ENCODE results near the gene NDUFS8. TPM values are rescaled to one million over a fixed set of nuclear protein-coding genes. Genes with fewer than 3 reads are reported as not detected.

Gene NDUFS8
- total RNA-seq, 1 experiment from 2014 or later = 221 TPM

DNA sequence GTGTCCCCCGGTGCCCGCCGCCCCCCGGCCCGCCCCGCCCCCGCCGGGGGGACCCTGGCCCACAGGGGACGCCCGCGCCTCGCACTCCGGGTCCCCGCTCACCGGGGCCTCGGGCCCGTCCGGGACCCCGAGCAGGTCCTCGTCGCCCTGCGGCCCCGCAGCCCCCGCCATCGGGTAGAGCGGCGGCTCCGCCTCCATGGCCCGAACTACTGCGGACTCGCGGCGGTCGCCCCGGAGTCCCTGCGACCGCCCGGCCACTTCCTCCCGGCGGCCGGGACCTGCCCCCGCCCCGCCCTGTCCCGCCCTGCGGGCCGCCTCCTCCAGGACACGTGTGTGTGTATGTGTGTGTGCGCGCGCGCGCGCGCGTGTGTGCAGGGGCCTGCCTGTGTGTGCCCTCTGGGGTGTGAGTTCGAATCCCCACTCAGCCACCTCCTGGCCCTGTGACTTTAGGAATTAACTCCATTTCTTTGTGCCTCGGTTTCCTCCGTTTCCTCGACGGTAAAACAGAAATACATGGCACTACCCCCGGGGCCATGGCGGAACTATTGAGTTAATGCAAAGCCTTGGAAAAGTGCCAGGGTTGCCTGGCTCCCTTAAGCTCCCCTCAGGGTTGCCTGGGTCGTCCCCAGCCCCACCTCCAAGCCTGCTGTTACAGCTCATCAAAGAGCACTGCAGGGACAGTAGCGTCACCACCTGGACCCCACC is 26.5 kb upstream of the NDUFS8 start, which contains the start of gene UNC93B1 (continued):
- TF ChIP-seq ZNF138 (CRISPR knock-in tag; conservative IDR thresholded peaks at IDR 0.05) (no peak), JAZF1 (CRISPR knock-in tag; IDR thresholded peaks at IDR 0.05) (no peak), NFE2L1 (CRISPR knock-in tag; IDR thresholded peaks at IDR 0.05) (no peak), NR3C1 (CRISPR knock-in tag; conservative IDR thresholded peaks at IDR 0.05; ENCODE audit: low read depth) (no peak), SMAD4 (CRISPR knock-in tag; IDR thresholded peaks at IDR 0.05) (no peak), ATF1 (CRISPR knock-in tag; IDR thresholded peaks at IDR 0.05) (no peak), GRHL2 (CRISPR knock-in tag; IDR thresholded peaks at IDR 0.05; ENCODE audit: insufficient replicate concordance, severe bottlenecking) (no peak), ZNF396 (CRISPR knock-in tag; IDR thresholded peaks at IDR 0.05; ENCODE audit: borderline replicate concordance) (no peak), ZBTB21 (CRISPR knock-in tag; IDR thresholded peaks at IDR 0.05; ENCODE audit: borderline replicate concordance) (no peak)
- TF ChIP-seq, protein P1, sequence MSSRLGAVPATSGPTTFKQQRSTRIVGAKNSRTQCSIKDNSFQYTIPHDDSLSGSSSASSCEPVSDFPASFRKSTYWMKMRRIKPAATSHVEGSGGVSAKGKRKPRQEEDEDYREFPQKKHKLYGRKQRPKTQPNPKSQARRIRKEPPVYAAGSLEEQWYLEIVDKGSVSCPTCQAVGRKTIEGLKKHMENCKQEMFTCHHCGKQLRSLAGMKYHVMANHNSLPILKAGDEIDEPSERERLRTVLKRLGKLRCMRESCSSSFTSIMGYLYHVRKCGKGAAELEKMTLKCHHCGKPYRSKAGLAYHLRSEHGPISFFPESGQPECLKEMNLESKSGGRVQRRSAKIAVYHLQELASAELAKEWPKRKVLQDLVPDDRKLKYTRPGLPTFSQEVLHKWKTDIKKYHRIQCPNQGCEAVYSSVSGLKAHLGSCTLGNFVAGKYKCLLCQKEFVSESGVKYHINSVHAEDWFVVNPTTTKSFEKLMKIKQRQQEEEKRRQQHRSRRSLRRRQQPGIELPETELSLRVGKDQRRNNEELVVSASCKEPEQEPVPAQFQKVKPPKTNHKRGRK (CRISPR knock-in tag; IDR thresholded peaks at IDR 0.05; ENCODE audit: borderline replicate concordance) = no peak
- TF ChIP-seq, protein P2, sequence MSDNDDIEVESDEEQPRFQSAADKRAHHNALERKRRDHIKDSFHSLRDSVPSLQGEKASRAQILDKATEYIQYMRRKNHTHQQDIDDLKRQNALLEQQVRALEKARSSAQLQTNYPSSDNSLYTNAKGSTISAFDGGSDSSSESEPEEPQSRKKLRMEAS (CRISPR knock-in tag; IDR thresholded peaks at IDR 0.05) = peak; percentile 70
- TF ChIP-seq, protein P3, sequence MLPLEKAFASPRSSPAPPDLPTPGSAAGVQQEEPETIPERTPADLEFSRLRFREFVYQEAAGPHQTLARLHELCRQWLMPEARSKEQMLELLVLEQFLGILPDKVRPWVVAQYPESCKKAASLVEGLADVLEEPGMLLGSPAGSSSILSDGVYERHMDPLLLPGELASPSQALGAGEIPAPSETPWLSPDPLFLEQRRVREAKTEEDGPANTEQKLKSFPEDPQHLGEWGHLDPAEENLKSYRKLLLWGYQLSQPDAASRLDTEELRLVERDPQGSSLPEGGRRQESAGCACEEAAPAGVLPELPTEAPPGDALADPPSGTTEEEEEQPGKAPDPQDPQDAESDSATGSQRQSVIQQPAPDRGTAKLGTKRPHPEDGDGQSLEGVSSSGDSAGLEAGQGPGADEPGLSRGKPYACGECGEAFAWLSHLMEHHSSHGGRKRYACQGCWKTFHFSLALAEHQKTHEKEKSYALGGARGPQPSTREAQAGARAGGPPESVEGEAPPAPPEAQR (CRISPR knock-in tag; IDR thresholded peaks at IDR 0.05) = no peak
- TF ChIP-seq, protein P4, sequence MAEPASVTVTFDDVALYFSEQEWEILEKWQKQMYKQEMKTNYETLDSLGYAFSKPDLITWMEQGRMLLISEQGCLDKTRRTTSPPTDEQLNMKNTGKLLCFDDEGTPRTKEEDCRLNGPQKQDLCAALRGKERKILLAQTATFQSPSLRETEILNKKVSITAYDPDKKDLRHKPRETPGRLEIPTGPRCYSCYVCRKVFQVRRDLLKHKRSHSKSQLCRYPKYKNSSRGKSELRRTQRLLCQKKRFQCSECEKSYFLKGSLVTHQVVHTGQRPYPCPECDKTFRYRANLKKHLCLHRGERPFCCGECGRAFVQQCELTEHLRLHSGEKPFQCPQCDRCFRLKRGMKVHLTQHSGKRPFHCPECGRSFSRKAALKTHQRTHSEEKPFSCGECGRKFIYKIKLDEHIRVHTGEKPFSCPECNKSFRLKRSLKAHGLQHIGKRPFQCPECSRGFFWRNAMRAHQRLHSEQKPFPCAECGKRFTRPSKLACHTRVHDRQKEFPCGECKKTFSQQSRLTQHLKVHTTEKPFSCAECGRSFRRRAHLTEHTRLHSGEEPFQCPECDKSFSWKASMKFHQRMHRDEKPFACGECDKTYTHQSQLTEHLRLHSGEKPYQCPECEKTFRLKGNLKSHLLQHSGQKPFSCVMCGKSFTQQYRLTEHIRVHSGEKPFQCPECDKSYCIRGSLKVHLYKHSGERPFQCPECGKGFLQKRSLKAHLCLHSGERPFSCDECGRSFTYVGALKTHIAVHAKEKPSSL (CRISPR knock-in tag; conservative IDR thresholded peaks at IDR 0.05) = no peak
- TF ChIP-seq, protein P5, sequence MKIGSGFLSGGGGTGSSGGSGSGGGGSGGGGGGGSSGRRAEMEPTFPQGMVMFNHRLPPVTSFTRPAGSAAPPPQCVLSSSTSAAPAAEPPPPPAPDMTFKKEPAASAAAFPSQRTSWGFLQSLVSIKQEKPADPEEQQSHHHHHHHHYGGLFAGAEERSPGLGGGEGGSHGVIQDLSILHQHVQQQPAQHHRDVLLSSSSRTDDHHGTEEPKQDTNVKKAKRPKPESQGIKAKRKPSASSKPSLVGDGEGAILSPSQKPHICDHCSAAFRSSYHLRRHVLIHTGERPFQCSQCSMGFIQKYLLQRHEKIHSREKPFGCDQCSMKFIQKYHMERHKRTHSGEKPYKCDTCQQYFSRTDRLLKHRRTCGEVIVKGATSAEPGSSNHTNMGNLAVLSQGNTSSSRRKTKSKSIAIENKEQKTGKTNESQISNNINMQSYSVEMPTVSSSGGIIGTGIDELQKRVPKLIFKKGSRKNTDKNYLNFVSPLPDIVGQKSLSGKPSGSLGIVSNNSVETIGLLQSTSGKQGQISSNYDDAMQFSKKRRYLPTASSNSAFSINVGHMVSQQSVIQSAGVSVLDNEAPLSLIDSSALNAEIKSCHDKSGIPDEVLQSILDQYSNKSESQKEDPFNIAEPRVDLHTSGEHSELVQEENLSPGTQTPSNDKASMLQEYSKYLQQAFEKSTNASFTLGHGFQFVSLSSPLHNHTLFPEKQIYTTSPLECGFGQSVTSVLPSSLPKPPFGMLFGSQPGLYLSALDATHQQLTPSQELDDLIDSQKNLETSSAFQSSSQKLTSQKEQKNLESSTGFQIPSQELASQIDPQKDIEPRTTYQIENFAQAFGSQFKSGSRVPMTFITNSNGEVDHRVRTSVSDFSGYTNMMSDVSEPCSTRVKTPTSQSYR (CRISPR knock-in tag; IDR thresholded peaks at IDR 0.05) = no peak
- TF ChIP-seq, protein P6, sequence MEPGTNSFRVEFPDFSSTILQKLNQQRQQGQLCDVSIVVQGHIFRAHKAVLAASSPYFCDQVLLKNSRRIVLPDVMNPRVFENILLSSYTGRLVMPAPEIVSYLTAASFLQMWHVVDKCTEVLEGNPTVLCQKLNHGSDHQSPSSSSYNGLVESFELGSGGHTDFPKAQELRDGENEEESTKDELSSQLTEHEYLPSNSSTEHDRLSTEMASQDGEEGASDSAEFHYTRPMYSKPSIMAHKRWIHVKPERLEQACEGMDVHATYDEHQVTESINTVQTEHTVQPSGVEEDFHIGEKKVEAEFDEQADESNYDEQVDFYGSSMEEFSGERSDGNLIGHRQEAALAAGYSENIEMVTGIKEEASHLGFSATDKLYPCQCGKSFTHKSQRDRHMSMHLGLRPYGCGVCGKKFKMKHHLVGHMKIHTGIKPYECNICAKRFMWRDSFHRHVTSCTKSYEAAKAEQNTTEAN (CRISPR knock-in tag; IDR thresholded peaks at IDR 0.05) = 0 out of 2 replicates have a peak, but pooled peaks have one; percentile 85
- TF ChIP-seq, protein P7, sequence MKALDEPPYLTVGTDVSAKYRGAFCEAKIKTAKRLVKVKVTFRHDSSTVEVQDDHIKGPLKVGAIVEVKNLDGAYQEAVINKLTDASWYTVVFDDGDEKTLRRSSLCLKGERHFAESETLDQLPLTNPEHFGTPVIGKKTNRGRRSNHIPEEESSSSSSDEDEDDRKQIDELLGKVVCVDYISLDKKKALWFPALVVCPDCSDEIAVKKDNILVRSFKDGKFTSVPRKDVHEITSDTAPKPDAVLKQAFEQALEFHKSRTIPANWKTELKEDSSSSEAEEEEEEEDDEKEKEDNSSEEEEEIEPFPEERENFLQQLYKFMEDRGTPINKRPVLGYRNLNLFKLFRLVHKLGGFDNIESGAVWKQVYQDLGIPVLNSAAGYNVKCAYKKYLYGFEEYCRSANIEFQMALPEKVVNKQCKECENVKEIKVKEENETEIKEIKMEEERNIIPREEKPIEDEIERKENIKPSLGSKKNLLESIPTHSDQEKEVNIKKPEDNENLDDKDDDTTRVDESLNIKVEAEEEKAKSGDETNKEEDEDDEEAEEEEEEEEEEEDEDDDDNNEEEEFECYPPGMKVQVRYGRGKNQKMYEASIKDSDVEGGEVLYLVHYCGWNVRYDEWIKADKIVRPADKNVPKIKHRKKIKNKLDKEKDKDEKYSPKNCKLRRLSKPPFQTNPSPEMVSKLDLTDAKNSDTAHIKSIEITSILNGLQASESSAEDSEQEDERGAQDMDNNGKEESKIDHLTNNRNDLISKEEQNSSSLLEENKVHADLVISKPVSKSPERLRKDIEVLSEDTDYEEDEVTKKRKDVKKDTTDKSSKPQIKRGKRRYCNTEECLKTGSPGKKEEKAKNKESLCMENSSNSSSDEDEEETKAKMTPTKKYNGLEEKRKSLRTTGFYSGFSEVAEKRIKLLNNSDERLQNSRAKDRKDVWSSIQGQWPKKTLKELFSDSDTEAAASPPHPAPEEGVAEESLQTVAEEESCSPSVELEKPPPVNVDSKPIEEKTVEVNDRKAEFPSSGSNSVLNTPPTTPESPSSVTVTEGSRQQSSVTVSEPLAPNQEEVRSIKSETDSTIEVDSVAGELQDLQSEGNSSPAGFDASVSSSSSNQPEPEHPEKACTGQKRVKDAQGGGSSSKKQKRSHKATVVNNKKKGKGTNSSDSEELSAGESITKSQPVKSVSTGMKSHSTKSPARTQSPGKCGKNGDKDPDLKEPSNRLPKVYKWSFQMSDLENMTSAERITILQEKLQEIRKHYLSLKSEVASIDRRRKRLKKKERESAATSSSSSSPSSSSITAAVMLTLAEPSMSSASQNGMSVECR (CRISPR knock-in tag; IDR thresholded peaks at IDR 0.05; ENCODE audit: borderline replicate concordance) = no peak; the same call in 1 of the 2 replicates
- TF ChIP-seq, protein P8, sequence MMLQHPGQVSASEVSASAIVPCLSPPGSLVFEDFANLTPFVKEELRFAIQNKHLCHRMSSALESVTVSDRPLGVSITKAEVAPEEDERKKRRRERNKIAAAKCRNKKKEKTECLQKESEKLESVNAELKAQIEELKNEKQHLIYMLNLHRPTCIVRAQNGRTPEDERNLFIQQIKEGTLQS (CRISPR knock-in tag; conservative IDR thresholded peaks at IDR 0.05) = no peak
- TF ChIP-seq, protein P9, sequence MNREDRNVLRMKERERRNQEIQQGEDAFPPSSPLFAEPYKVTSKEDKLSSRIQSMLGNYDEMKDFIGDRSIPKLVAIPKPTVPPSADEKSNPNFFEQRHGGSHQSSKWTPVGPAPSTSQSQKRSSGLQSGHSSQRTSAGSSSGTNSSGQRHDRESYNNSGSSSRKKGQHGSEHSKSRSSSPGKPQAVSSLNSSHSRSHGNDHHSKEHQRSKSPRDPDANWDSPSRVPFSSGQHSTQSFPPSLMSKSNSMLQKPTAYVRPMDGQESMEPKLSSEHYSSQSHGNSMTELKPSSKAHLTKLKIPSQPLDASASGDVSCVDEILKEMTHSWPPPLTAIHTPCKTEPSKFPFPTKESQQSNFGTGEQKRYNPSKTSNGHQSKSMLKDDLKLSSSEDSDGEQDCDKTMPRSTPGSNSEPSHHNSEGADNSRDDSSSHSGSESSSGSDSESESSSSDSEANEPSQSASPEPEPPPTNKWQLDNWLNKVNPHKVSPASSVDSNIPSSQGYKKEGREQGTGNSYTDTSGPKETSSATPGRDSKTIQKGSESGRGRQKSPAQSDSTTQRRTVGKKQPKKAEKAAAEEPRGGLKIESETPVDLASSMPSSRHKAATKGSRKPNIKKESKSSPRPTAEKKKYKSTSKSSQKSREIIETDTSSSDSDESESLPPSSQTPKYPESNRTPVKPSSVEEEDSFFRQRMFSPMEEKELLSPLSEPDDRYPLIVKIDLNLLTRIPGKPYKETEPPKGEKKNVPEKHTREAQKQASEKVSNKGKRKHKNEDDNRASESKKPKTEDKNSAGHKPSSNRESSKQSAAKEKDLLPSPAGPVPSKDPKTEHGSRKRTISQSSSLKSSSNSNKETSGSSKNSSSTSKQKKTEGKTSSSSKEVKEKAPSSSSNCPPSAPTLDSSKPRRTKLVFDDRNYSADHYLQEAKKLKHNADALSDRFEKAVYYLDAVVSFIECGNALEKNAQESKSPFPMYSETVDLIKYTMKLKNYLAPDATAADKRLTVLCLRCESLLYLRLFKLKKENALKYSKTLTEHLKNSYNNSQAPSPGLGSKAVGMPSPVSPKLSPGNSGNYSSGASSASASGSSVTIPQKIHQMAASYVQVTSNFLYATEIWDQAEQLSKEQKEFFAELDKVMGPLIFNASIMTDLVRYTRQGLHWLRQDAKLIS (CRISPR knock-in tag; IDR thresholded peaks at IDR 0.05; ENCODE audit: borderline replicate concordance) = no peak

Data from WTC11 (cell line).